ENCODE results near the gene TEX48.

TEX48 gene

GRCh38 chr9:114627553-114627952 lies 54.4 kb downstream of the TEX48 start:
- Histone ChIP-seq H3K27me3 (ENCODE audit: control insufficient read depth, insufficient read depth, low read length, poor library complexity, severe bottlenecking) (no peaks in the 10 kb centered on the region), H3K9me3 (ENCODE audit: control insufficient read depth, low read length) (no peaks in the 10 kb centered on the region), H3K27ac (ENCODE audit: insufficient read depth, low read depth, low read length, poor library complexity, severe bottlenecking) (no peak overlapping the region), H3K36me3 (ENCODE audit: control insufficient read depth, insufficient read depth, low read length) (no peaks in the 10 kb centered on the region), H3K4me3 (ENCODE audit: insufficient read depth, low read depth, low read length) (no peak overlapping the region), H3K4me1 (ENCODE audit: control insufficient read depth, insufficient read depth, low read length) (no peaks in the 10 kb centered on the region)
- 90 to 100% methylated on average over 1 of the region's 1 CpG for WGBS, 2 experiments

GRCh38 chr9:114626415-114627020 lies 55.5 kb downstream of the TEX48 start:
- Histone ChIP-seq H3K4me1 (ENCODE audit: control insufficient read depth, insufficient read depth, low read length) (no peaks in the 10 kb centered on the region), H3K27ac (ENCODE audit: insufficient read depth, low read depth, low read length, poor library complexity, severe bottlenecking) (no peak overlapping the region), H3K36me3 (ENCODE audit: control insufficient read depth, insufficient read depth, low read length) (no peaks in the 10 kb centered on the region), H3K9me3 (ENCODE audit: control insufficient read depth, low read length) (no peaks in the 10 kb centered on the region), H3K27me3 (ENCODE audit: control insufficient read depth, insufficient read depth, low read length, poor library complexity, severe bottlenecking) (no peaks in the 10 kb centered on the region), H3K4me3 (ENCODE audit: insufficient read depth, low read depth, low read length) (no peak overlapping the region)
- 95 to 97% methylated on average over 4 of the region's 4 CpGs for WGBS, 2 experiments

GRCh38 chr9:114624677-114625076 lies 57.3 kb downstream of the TEX48 start:
- H3K4me3 ChIP-seq (ENCODE audit: insufficient read depth, low read depth, low read length) = no peak overlapping the region
- H3K27ac ChIP-seq (ENCODE audit: insufficient read depth, low read depth, low read length, poor library complexity, severe bottlenecking) = no peak overlapping the region
- H3K9me3 ChIP-seq (ENCODE audit: control insufficient read depth, low read length) = no peaks in the 10 kb centered on the region
- no peaks in the 10 kb centered on the region for H3K36me3 ChIP-seq (ENCODE audit: control insufficient read depth, insufficient read depth, low read length)
- 94 to 96% methylated on average over 2 of the region's 2 CpGs for WGBS, 2 experiments
- H3K4me1 ChIP-seq (ENCODE audit: control insufficient read depth, insufficient read depth, low read length) = no peaks in the 10 kb centered on the region
- no peaks in the 10 kb centered on the region for H3K27me3 ChIP-seq (ENCODE audit: control insufficient read depth, insufficient read depth, low read length, poor library complexity, severe bottlenecking)

GRCh38 chr9:114621975-114622609 lies 59.9 kb downstream of the TEX48 start:
- no peak overlapping the region for H3K27ac ChIP-seq (ENCODE audit: insufficient read depth, low read depth, low read length, poor library complexity, severe bottlenecking)
- no peak overlapping the region for H3K4me3 ChIP-seq (ENCODE audit: insufficient read depth, low read depth, low read length)
- H3K9me3 ChIP-seq (ENCODE audit: control insufficient read depth, low read length) = no peaks in the 10 kb centered on the region
- 91 to 95% methylated on average over 2 of the region's 2 CpGs for WGBS, 2 experiments
- H3K4me1 ChIP-seq (ENCODE audit: control insufficient read depth, insufficient read depth, low read length) = no peaks in the 10 kb centered on the region
- no peaks in the 10 kb centered on the region for H3K27me3 ChIP-seq (ENCODE audit: control insufficient read depth, insufficient read depth, low read length, poor library complexity, severe bottlenecking)
- H3K36me3 ChIP-seq (ENCODE audit: control insufficient read depth, insufficient read depth, low read length) = no peaks in the 10 kb centered on the region

GRCh38 chr9:114621561-114621960 lies 60.4 kb downstream of the TEX48 start:
- H3K4me1 ChIP-seq (ENCODE audit: control insufficient read depth, insufficient read depth, low read length) = no peaks in the 10 kb centered on the region
- WGBS, 2 experiments = 92 to 93% methylated on average over 7 of the region's 7 CpGs
- no peaks in the 10 kb centered on the region for H3K36me3 ChIP-seq (ENCODE audit: control insufficient read depth, insufficient read depth, low read length)
- no peaks in the 10 kb centered on the region for H3K27me3 ChIP-seq (ENCODE audit: control insufficient read depth, insufficient read depth, low read length, poor library complexity, severe bottlenecking)
- H3K4me3 ChIP-seq (ENCODE audit: insufficient read depth, low read depth, low read length) = no peak overlapping the region
- no peak overlapping the region for H3K27ac ChIP-seq (ENCODE audit: insufficient read depth, low read depth, low read length, poor library complexity, severe bottlenecking)
- H3K9me3 ChIP-seq (ENCODE audit: control insufficient read depth, low read length) = no peaks in the 10 kb centered on the region

- Histone ChIP-seq H3K4me1 (ENCODE audit: control insufficient read depth, insufficient read depth, low read length) (no peaks in the 10 kb centered on the region), H3K27me3 (ENCODE audit: control insufficient read depth, insufficient read depth, low read length, poor library complexity, severe bottlenecking) (no peaks in the 10 kb centered on the region), H3K27ac (ENCODE audit: insufficient read depth, low read depth, low read length, poor library complexity, severe bottlenecking) (no peak overlapping the region), H3K9me3 (ENCODE audit: control insufficient read depth, low read length) (no peaks in the 10 kb centered on the region), H3K36me3 (ENCODE audit: control insufficient read depth, insufficient read depth, low read length) (no peaks in the 10 kb centered on the region), H3K4me3 (ENCODE audit: insufficient read depth, low read depth, low read length) (no peak overlapping the region)
- 90 to 96% methylated on average over 13 of the region's 13 CpGs for WGBS, 2 experiments
Measured at GRCh38 chr9:114619191-114619761, 62.7 kb downstream of the TEX48 start.

GRCh38 chr9:114616684-114617520 lies 65.1 kb downstream of the TEX48 start:
- no peaks in the 10 kb centered on the region for H3K9me3 ChIP-seq (ENCODE audit: control insufficient read depth, low read length)
- H3K36me3 ChIP-seq (ENCODE audit: control insufficient read depth, insufficient read depth, low read length) = no peaks in the 10 kb centered on the region
- peaks cover 14% of the 10 kb centered on the region for H3K27me3 ChIP-seq (ENCODE audit: control insufficient read depth, insufficient read depth, low read length, poor library complexity, severe bottlenecking)
- WGBS, 2 experiments = 91% methylated on average over 4 of the region's 4 CpGs
- H3K27ac ChIP-seq (ENCODE audit: insufficient read depth, low read depth, low read length, poor library complexity, severe bottlenecking) = no peak overlapping the region
- H3K4me1 ChIP-seq (ENCODE audit: control insufficient read depth, insufficient read depth, low read length) = no peaks in the 10 kb centered on the region
- no peak overlapping the region for H3K4me3 ChIP-seq (ENCODE audit: insufficient read depth, low read depth, low read length)
